ENCODE data around the gene NOLC1.

GRCh38 chr10:102157224-102157623, 5.0 kb downstream of the NOLC1 start:
- TF ChIP-seq POLR2A (IDR thresholded peaks at IDR 0.05), result no peak
- TF ChIP-seq CTCF (IDR thresholded peaks at IDR 0.05), result no peak

Measured in Peyer's patch (tissue), 4 donors.